Activated CD4-positive, CD25-positive, alpha-beta regulatory T cell treated with anti-CD3 and anti-CD28 coated beads, Interleukin-2, amount 50 U/mL, for 16 hours (primary cell): ENCODE results near the gene ATXN2L.
"Not testable (repeated sequence)": the region's sequence is repeated elsewhere in the genome, so short reads cannot be mapped to it uniquely, and the experiment has no call there.

Source experiments
- DNase-seq: peaks from one replicate; pipeline ENCODE4 v3.0.0-alpha.2; 2020; ENCODE audit warnings: low read depth, low spot score

ATXN2L gene

DNA sequence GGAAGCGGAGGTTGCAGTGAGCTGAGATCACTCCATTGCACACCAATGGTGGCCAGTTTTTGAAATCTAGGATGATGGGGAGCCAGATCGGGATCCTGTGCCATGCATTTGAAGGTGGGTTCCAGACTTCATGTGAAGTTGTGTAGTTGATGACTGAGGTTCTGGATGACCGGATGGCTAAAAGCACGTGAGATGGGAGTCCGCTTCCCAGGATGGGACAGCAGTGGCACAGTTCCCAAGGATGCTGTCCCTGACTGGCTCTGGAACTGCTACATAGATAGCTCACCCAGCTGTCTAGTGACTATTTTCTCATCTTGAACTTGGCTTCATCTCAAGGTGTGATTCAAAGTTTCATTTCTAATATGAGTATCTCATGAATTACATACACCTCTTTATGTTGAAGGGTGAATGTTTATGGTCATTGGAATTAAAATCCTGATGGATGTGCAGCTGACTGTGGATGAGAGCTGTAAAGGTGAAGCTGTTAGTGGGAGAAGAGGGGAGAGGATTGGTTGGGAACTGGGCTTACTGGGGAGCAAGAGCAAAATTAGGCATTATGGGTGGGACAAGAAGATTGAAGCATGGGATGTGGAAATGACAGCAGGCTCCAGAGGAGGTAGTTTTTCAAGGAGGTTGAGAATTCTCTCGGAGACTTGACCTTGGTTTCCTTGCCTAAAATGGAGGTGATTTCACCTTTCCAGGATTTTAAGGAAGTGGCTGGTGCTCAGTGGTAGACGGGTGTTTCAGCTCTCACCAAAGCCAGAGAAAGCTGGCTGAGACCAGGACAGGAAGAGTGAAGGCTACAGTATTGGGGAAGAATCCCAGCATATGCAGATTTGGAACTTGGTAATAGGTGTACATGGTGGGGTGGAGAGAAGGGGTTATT is 15.1 kb downstream of the ATXN2L start:
- no peak for DNase-seq

DNA sequence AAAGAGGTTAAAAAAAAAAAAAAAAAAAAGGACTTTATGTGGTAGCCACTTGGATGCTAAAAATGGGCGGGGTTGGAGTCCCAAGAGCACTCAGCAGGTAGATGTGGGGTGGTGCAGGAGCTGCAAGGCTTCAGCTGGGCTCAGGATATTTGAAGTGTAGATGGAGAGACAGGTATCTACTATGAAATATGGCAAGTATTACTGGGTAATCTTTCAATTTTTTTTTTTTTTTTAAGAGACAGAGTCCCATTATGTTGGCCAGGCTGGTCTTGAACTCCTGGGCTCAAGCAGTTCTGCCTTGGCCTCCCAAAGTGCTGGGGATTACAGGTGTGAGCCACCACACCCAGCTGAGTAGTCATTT is 15.7 kb downstream of the ATXN2L start:
- no peak for DNase-seq

DNA sequence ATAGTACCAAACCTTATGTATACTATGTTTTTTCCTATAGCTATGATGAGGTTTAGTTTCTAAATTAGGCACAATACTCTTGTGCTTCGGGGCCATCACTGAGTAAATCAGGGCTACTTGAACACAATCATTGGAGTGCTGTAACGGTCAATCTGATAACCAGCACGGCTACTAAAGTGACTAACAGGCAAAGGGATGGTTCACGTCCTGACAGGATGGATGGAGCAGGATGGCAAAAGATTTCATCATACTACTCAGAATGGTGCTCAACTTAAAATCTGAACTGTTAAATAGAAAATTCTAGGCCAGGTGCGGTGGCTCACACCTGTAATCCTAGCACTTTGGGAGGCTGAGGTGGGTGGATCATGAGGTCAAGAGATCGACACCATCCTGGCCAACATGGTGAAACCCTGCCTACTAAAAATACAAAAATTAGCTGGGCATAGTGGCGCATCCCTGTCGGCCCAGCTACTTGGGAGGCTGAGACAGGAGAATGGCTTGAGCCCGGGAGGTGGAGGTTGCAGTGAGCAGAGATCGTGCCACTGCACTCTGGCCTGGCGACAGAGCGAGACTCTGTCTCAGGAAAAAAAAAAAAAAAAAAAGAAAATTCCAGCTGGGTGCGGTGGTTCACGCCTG is 16.3 kb downstream of the ATXN2L start:
- no peak for DNase-seq

DNA sequence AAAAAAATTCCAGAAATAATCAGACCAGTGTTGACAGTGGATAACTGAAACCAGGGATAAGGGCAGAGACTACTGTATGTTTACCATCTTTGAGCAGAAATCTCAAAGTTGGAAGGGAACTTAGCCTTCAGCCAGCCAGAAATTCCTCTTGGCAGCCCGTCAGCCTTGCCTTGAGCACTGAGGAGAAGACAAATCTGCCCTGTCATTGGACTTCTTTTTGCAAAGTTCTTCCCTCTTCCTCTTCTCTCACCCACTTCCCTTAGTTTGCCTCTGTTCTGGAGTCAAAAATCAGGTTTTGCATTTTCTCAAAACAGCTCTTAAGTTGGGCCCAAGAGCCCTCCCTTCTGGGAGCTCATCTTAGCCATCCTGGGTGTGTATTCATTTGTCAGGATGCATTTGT is 17.1 kb downstream of the ATXN2L start:
- no peak for DNase-seq

DNA sequence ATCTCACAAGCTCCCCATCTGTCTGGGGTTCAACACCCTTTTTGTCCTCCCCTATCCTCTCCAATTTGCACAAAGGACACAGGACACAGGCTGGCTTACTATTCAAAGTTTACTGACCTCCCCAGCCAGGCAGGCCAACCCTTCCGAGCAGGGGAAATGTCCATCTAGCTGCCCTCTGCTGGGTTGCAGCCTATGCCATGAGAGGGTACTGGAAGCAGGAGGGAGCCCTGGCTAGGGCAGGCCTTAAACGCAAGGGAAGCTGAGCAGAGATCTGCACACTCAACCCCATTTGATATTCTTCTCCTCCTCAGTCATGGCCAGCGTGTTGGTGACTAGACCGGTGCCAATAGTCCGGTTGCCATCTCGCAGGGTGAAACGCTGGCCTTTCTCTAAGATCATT is 19.9 kb downstream of the ATXN2L start:
- no peak for DNase-seq

DNA sequence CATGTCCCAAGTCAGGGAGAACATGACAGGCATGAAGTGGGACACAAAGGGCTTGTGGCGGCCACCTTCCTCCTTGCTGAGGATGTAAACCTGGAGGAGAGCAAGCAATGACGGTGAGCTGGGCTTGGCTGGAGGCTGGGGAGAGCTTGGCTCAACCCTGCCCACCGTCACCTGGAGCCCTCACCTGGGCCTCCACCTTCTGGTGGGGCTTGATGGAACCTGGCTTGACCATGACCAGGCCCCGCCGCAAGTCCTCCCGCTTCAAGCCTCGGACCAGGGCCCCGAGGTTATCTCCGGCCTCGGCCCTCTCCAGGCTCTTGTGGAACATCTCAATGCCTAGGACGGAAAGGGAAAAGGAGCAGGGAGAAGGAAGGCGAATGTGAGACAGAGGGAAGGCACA is 21.0 kb downstream of the ATXN2L start:
- no peak for DNase-seq

DNA sequence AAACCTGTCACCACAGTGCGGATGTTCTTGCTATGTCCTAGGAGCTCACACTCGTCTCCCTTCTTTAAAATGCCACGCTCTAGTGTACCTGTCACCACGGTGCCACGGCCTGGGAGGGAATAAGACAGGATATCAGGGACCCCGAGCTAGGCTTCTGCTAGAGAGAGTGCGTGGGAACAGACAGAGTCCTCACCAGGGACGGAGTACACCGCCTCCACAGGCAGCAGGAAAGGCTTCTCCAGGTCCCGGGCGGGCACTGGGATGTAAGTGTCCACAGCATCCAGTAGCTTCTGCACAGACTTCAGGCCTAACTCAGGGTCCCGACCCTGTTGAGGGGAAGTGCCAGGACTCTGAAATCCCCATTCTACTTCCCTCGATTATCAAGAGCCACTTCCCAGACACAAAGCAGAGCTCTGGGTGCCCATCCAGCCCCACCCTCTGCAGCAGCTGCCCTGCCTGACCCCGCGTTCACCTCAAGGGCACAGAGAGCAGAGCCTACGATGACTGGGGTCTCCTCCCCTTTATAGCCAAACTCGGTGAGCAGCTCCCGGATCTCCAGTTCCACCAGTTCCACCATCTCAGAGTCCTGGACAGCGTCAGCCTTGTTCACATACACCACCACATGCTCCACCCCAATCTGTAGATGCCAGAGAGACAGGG is 21.6 kb downstream of the ATXN2L start:
- no peak for DNase-seq

DNA sequence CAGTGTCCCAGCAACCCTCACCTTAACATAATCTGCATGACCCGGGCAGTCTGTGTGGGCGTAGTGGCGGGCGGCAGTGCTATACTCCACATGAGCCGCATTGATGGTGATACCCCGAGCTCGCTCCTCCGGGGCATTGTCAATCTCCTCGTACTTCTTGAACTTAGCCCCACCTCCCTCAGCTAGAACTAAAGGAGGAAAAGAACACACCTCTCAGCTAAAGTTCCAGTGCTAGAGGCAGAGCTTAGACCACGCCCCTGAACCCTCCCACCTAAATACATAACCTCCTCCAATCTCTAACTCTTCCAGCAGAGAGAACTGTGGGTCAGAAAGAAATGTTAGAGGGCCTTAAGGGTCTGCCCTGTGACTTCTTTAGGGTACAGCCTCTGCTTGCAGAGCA is 22.5 kb downstream of the ATXN2L start:
- no peak for DNase-seq

DNA sequence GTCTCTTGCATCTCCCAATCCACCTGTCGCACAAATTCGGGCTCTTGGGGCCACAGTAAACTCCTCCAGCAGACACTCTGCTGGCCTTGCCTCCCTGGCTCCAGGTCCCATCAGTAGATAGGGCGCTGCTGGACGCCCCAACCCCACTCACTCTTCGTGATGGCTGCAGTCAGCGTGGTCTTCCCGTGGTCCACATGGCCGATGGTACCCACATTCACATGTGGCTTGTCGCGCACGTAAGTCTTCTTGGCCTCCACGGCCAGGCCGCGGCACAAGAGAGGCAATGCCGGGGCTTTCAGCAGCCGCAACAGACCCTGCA is 22.9 kb downstream of the ATXN2L start:
- DNase-seq: no peak

DNA sequence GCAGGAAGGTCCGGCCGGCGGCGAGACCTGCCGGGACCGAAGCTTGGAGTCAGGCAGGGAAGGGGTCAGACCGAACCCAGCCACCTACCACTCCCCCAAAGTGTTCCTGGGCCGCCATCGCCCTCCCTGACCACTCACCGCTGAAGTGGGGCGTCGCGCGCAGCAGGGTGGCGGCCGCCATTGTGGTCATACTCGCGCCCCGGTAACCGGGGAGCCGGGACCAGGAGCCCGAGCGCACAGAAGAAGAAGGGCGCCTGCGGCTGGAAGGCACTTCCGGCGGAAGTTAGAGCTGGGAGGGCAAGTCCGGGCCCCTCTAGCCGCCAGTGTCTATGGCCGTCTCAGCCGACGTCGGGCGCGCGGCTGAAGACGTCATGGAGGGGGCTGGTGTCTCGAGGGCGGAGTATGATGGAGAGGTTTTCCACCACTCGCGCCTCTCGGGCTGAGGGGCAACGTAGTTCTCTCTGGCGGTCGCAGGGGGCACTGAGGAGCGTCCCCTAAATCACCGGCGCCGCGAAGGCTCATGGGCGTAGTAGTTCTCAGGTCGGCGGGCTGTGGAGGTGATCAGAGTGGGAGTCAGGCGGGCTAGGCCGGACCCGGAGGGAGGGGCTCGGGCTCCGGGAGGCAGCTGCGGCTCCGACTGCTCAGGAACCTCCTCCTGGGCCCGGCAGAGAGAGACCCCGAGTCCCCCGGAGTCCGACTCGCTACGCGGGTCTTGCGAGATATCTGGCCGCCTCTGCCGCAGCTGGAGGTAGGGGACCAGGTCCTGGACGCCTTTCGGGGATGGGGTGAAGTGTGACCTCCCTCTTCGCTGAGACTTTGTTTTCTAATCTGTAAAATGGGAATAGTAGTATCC is 23.5 kb downstream of the ATXN2L start, which contains the start of gene TUFM:
Gene TUFM, minus strand, starts transcription at position 269 of the 853 bp plus-strand sequence. Its CDS starts 79 bp downstream, at position 190.
- DNase-seq: peak; percentile 97

DNA sequence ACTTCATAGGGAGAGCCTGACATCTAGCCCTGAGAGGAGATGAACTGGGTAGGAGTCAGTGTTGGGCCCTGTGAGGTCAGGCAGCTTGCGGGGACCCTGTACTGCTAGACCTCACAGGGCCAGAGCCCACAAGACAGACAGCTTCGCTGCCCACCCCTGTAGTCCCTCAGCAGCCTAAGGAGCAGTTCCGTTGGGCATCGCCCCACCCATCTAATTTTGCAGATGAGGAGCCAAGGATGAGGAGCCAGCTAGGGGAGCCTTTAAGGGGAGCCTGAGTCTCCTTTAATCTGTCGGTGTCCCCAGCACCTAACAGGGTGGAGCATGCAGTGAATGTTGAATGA is 24.1 kb downstream of the ATXN2L start:
- DNase-seq: no peak

DNA sequence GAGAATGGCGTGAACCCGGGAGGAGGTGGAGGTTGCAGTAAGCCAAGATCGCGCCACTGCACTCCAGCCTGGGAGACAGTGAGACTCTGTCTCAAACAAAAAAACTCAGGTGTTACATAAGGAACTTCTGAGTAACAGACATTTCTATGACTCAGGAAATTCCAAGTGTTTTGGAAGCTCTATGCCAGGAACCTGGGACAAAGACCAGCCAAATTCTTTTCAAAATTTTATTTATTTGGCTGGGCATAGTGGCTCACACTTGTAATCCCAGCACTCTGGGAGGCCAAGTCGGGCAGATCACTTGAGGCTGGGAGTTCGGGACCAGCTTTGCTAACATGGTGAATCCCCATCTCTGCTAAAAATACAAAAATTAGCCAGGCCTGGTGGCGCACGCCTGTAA is 35.6 kb downstream of the ATXN2L start:
- DNase-seq: no peak

DNA sequence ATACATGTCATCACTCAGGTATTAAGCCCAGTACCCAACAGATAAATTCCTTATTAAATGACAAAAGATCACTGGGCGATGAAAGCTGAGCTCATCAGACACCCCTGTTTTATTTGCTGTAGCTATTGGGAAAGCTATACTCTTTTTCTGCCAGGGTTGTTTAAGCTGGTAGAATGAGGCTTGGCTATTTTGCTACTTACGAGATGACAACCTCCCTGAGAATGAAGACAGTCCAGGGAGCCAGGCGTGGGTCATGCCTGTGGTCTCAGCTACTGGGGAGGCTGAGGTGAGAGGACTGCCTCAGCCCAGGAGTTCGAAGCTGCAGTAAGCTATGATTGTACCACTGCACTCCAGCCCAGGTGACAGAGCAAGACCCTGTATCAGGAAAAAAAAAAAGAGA is 36.5 kb downstream of the ATXN2L start:
- DNase-seq: no peak

DNA sequence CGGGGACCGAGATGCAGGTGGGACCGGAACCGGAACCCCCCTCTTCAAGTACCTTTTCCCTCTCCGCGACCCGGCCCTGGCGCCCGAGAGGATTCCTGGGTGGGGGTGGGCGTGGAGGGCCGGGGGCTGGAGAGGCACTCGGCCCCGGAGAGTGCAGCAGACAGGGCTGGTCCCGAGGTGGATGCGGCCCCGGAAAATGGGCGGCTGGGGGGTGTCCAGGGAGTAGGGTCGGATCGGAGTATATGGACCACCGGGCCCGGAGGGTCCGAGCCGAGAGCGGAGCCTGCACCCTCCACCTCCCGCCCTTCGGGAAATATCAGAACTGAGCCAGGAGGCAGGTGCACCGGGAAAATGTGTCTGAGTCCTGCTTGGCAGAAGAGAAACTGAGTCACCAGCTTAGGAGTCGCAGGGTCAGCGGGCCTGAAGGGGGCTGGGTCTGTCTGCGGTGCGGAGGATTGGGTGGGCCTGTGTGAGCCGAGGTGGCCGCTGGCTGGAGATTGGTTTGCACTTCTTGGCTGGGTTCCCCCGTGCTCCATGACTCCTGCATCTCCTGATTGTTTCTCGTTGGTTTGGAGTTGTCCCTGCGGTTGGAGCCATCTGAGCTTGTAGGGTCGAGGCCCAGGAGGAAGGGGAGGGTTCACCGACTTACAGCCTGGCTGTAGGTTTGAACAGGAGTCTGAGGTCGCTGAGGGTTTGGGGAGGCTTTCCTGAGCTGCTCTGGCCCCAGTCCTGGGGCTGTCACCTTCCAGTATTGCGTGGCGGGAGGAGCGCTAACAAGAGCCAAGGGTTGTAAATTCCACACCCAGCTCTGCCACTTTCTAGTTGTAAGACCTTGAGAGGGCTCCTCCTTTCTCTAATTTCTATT is 41.4 kb downstream of the ATXN2L start:
- DNase-seq: no peak

DNA sequence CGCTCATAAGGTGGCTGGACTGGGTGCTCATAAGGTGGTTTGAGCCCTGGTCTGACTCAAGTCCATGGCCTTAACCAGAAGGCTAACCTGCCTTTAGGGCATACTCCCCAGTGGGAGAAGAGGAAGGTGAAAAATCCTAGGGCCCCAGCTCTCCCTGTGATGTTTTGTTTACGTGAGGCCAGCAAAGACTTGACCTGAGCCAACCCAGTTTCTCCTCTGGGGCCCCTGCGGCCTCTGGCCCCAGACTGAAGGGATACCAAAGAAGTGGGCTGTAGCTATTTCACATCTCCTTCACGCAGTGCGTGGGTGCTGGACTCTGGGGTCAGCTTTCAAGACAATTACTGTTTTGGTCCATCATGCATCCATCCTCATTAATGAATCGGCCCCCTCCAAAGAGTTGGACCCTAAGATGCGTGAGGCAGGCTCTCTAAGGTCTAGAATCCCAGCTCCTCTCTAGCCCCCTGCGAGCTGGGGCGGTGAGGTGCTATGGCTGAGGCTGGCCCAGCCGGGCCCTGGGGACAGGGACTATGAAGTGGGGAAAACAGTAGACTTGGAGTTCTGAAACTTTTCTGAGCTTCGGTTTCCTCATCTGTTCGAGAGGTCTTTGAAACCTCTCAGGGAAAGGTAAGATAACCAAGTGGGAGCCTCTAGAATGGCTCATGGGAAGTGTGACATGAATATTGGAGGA is 42.3 kb downstream of the ATXN2L start:
- DNase-seq: no peak

DNA sequence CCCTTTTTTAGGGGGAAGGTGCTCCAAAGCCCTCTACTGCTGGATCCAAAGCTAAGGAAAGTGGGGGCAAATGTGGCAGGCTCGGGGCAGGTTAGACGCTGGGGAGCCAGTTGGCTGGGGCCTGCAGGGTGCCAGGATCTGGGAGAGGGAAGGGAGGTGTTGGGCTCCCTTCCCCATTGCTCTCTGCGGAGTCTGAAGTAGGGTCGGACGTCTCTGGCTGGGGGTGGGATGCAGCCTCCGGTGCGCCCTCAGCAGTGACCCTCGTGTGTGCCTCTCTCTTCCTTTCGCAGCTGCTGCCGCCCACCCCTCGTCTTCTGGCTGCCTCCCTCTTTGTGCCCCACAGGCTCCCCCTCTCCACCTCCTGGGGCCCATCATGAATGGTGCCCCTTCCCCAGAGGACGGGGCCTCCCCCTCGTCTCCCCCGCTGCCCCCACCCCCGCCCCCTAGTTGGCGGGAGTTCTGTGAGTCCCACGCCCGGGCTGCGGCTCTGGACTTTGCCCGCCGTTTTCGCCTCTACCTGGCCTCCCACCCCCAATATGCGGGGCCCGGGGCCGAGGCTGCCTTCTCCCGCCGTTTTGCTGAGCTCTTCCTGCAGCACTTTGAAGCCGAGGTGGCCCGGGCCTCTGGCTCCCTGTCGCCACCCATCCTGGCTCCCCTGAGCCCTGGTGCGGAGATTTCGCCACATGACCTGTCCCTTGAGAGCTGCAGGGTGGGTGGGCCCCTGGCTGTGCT is 43.1 kb downstream of the ATXN2L start:
- DNase-seq: no peak

DNA sequence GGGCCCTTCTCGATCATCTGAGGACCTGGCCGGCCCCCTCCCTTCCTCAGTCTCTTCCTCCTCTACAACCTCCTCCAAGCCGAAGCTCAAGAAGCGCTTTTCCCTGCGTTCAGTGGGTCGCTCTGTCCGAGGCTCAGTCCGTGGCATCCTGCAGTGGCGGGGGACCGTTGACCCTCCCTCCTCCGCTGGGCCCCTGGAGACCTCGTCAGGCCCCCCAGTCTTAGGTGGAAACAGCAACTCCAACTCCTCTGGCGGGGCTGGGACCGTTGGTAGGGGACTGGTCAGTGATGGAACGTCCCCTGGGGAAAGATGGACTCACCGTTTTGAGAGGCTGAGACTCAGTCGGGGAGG is 43.6 kb downstream of the ATXN2L start:
- DNase-seq: no peak

DNA sequence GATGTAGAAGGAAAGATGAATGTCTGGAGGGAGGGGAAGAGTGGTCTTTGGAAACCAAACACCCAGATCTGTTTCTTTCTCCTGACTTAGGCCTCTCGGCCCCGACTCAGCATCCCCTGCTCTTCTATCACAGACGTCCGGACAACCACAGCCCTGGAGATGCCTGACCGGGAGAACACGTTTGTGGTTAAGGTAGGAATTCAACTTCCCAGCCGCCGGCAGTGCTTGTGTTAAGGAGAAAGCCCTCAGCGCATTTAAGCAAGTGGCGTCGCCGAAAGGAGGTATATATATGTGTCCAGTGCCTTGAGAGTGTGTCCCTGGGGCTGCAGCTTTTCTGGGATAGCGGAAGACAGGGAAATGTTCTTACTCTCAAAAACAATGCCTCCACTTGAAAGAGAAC is 44.4 kb downstream of the ATXN2L start:
- DNase-seq: no peak

DNA sequence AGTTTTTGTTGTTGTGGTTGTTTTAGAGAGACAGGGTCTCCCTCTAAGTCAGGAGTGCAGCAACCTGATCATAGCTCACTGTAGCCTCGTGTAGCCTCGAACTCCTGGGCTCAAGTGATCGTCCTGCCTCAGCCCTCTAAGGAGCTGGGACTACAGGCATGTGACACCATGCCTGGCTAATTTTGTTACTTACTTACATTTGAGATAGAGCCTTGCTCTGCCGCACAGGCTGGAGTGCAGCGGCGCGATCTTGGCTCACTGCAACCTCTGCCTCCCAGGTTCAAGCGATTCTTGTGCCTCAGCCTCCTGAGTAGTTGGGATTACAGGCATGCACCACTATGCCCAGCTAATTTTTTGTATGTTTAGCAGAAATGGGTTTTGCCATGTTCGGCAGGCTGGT is 44.8 kb downstream of the ATXN2L start:
- DNase-seq: not testable (repeated sequence)

DNA sequence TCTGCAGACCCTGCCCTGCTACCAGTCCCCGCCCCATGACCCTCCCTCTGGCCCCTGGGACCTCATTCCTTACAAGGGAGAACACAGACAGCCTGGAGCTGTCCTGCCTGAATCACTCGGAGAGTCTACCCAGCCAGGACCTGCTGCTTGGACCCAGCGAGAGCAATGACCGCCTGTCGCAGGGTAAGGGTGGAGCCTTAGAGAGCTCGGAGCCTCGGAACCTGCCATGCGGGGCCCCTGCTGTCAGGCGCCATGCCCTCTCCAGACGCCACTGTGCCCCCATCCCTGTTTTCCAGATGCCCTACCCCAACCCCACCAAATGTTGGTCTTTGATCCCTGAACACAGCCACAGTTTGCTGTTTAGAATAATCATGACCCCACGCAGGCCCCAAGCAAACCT is 46.4 kb downstream of the ATXN2L start:
- DNase-seq: no peak
